SK-N-MC (cell line): ENCODE results near the gene CP.

Source experiments
- EZH2 ChIP-seq: fragments of 200-600 bp; sonication (generic); IDR thresholded peaks from one replicate; pipeline ENCODE4 v1.6.1; 2017; ENCODE audit warnings: antibody characterized with exemption
- FOXP2 ChIP-seq: optimal IDR thresholded peaks from 2 replicates; pipeline ENCODE3; 2011; ENCODE audit warnings: mild to moderate bottlenecking, moderate library complexity; ENCODE audit not compliant: insufficient read depth; ENCODE audit errors: extremely low read length, control extremely low read depth
- POLR2AphosphoS5 ChIP-seq: IDR thresholded peaks from 2 replicates; pipeline ENCODE4 v1.6.1; 2012; ENCODE audit warnings: mild to moderate bottlenecking, low read depth, low read length, borderline replicate concordance

DNA sequence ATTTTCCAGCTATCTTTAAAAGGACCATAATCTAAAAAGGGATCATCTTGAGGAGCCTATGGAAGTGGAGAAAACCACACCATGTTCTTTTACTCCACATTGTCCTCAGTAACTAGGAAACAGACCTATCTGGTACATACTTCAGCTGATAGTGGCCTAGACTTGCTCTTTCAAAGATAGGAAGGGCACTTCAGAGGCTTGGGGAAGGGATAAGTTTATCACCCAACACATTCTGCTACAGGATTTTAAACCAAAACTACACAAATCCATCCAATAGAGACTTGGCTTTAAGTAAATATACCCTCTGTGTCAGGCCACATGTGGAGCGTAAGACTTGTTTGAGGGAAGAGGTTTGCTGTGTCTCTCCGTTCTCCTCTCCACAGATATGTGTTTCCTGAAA lies 35.4 kb downstream of the CP start:
- TF ChIP-seq EZH2 (no peak), POLR2AphosphoS5 (no peak), FOXP2 (no peak)
